RKO (cell line): ENCODE measurements around the gene RAPGEF2.

ENCODE experiments used
- DNase-seq: peaks from one replicate; pipeline ENCODE4 v3.0.0-alpha.2; 2016; ENCODE audit warnings: low spot score

RAPGEF2 gene

GRCh38 chr4:159197885-159198269 lies 95.0 kb downstream of the RAPGEF2 start:
- no peak for DNase-seq

DNA sequence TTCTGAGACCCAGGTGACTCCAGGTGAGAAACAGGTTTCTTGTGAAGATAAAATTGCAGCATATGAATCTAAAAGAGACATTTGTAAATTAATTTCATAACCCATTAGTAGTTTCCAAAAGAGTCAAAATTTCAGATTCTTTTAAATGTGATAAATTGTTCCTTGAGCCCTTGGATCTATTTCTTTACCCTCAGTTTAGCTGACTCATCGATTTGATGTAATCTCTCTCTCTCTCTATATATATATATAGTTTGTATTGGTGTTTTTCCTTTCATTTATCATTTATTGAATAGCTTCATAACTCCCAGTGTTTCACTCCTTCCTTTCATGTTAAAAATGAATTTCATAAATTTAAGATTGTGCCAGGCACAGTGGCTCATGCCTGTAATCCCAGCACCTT lies 96.9 kb downstream of the RAPGEF2 start:
- no peak for DNase-seq

GRCh38 chr4:159201168-159201567 lies 98.3 kb downstream of the RAPGEF2 start:
- DNase-seq: no peak

DNA sequence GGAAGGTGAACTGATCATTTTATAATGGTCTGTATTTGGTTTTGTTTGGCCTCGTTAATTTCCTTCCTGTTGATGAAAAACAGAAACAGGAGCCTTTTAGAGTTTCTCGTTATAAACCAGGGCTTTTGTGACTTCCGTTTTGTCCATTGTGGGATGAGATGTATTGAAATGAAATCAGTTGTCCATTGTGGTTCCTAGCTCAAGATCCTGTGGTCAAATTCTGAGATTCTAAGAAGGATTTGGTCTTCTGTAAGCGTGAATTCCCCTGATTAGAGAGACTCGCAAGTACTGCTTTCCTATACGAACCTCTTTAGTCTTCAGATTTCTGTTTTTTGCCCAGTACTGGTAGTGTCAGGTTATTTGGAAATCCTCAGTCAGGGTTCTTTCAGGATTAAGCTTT lies 101.7 kb downstream of the RAPGEF2 start:
- no peak for DNase-seq

- no peak for DNase-seq
These were observed 102.6 kb downstream of the RAPGEF2 start for GRCh38 chr4:159205466-159205865.

GRCh38 chr4:159206427-159206871 lies 103.6 kb downstream of the RAPGEF2 start:
- no peak for DNase-seq

GRCh38 chr4:159209249-159209648 lies 106.4 kb downstream of the RAPGEF2 start:
- no peak for DNase-seq

GRCh38 chr4:159210975-159211374 lies 108.1 kb downstream of the RAPGEF2 start:
- DNase-seq: no peak

- DNase-seq: no peak
These were observed 109.9 kb downstream of the RAPGEF2 start for GRCh38 chr4:159212675-159213293.

DNA sequence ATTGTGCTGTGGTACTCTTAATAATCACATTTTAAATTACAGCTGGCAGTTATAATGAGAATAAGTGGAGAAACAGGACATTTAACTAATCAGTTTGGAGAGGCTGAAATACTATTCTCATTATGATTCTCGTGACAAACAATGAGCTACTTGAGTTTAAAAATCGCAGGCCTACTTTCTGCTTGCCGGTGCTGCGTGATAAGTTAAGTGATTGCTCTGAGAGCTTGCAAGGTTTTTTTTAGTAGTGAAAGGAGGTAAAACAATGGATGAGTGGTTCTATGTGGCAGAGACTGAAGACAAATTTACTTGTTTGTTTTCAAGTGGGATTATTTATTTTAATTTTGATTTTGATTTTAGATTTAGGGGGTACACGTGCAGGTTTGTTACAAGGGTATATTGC lies 114.0 kb downstream of the RAPGEF2 start:
- no peak for DNase-seq

GRCh38 chr4:159219862-159220261 lies 117.0 kb downstream of the RAPGEF2 start:
- no peak for DNase-seq

DNA sequence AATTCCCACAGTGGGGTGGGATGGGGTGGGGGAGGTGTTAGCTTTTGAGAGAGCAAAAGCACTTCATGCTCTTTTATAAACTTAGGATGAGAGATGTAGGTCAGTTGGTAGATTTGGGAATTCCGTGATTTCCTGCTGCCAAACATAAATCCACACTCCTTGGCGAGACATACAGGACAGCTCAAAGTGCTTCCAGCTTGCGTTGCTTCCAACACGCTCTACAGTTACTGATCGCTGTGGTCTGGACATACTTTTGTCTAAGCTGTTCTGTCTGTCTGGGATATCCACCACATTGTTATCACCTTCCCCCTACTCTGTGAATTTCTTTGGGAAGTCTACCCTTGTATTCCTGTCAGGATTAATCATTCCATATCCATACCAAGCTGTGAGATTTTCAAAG lies 117.5 kb downstream of the RAPGEF2 start:
- DNase-seq: no peak

GRCh38 chr4:159221280-159221679 lies 118.4 kb downstream of the RAPGEF2 start:
- no peak for DNase-seq

- no peak for DNase-seq
These were observed 119.2 kb downstream of the RAPGEF2 start for GRCh38 chr4:159222043-159222552.

DNA sequence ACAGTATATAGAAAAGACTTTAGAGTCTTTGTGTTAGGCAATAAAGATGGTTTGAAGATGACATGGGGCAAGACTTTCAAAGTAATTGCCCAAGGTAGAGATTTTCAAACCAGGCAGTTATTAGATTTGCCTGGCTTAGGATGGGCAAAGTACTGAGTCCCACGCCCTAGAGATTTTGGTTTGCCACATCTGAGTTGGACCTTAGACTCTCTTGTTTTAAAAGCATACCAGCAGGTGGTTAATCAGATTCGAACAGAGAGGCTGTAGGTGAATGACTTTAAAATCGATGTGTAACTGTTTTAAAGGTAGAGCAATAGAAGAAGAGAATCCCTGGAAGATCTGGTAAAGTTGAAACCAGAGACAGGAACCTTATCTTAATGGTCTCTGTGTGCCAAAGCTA lies 121.5 kb downstream of the RAPGEF2 start:
- no peak for DNase-seq

- no peak for DNase-seq
These were observed 124.5 kb downstream of the RAPGEF2 start for GRCh38 chr4:159227378-159227777.

GRCh38 chr4:159227984-159228383 lies 125.1 kb downstream of the RAPGEF2 start:
- DNase-seq: no peak

DNA sequence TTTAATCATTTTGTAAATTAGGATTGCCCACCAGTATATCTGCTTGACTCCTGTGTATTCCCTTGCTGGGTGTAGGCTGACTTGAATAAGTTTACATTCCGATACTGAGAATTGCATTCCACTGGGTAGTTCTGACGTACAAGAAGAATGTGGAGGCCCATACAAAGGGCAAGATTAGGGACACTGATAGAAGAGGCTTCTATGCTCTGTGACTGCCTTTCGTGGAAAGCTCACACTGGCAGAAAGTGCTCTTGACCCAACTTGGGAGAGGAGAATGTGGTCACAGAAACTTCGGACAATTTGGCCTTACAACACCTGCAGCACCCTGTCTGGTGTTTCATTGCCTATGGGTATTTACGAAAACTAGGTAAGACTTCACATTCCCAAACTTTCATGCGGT lies 126.3 kb downstream of the RAPGEF2 start:
- no peak for DNase-seq

- no peak for DNase-seq
These were observed 129.7 kb downstream of the RAPGEF2 start for GRCh38 chr4:159232465-159233106.

DNA sequence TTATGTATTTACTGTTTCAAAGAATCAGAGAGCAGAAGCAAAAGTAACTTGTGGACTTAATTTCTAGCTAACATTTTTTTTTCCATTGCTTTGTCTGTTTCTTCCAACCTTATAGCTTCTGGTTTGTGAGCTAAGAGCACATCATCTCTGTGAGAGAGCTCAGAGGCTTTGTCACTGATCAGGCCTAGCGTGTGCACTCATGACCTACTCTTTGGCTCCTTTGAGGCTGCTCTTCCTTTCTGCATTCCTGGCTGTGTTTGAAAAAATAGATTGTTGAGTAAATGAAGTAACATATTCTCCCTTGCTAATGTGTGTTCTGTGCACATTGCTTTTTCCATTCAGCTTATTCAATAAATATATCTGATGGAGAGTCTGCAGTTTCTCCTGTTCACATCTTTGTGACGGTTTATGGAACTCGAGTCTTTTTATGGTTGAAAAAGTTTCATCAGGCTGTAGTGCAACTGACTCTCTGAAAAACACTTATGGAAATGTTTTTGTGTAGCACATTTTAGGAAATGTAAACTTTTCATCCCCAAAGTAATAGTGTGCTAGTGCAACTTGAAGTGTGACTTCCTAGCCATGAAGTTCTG lies 133.0 kb downstream of the RAPGEF2 start:
- DNase-seq: no peak

DNA sequence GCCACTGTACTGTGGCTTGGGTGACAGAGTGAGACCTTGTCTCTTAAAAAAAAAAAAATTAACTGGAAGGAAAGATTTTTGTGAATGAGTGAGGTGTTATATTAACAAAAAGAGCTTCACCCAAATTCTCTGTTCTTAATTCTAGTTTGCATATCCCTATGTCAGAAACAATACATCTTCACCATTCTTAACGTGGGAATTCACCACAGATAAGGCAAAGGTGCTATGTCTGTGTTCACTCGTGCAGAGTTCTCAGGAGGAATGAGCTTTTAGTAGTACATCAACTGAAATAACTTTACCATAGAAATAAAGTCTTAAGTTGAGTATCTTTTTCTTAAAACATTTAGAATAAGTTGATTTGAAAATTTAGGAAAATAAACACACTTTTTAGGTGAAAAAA lies 135.1 kb downstream of the RAPGEF2 start:
- DNase-seq: no peak

- DNase-seq: no peak
These were observed 135.8 kb downstream of the RAPGEF2 start for GRCh38 chr4:159238631-159239030.

- DNase-seq: no peak
These were observed 136.8 kb downstream of the RAPGEF2 start for GRCh38 chr4:159239629-159240028.
